ENCODE results near the gene VRK2. TPM values are rescaled to one million over a fixed set of nuclear protein-coding genes. Genes with fewer than 3 reads are reported as not detected.

VRK2 gene
- total and polyA plus RNA-seq, 10 of the 15 experiments (the other 5 are each of a cell fraction or from before 2014, with no cell fraction given) = 26.5 to 78.0 (median 57.3) TPM

- 69% methylated on average over 5 of the region's 5 CpGs for WGBS (ENCODE audit: insufficient coverage, insufficient replicate concordance, low lambda C conversion rate, missing lambda C conversion rate)
- DNase-seq (ENCODE audit: low read depth, low spot score) (no peak), ATAC-seq (peak; percentile 76), FAIRE-seq (peak; percentile 52)
- Histone ChIP-seq H3K4me3 (no peak overlapping the region), H3K4me2 (ENCODE audit: control insufficient read depth, insufficient read depth) (no peak overlapping the region), H3K27ac (ENCODE audit: control insufficient read depth, insufficient read depth) (no peak overlapping the region), H3K36me3 (ENCODE audit: control insufficient read depth in 2 of 2, insufficient read depth in 2 of 2, low read length in 1 of 2) (no peaks in the 10 kb centered on the region; a peak in 1 of 4 replicates), H4K20me1 (ENCODE audit: control insufficient read depth, insufficient read depth) (no peaks in the 10 kb centered on the region), H2AFZ (ENCODE audit: control insufficient read depth, low read depth, low read length) (no peak overlapping the region), H3K9me3 (replicated peaks; ENCODE audit: control insufficient read depth, insufficient read depth, low read length) (peaks cover 1% of the 10 kb centered on the region; the same call in 2 of the 3 replicates), H3K4me1 (ENCODE audit: control insufficient read depth, insufficient read depth, low read length) (no peaks in the 10 kb centered on the region), H3K79me2 (ENCODE audit: control insufficient read depth, insufficient read depth, low read length) (no peaks in the 10 kb centered on the region), H3K9ac (ENCODE audit: control insufficient read depth, insufficient read depth, low read length) (no peak overlapping the region), H3K27me3 (replicated peaks in 1 of 2; ENCODE audit: control insufficient read depth in 2 of 2, insufficient read depth in 2 of 2, low read length in 1 of 2) (no peaks in the 10 kb centered on the region)
- ChIA-PET RAD21 (ENCODE audit: unreplicated experiment) (no interaction called here), SMC1A (ENCODE audit: uncharacterized antibody, unreplicated experiment) (interaction anchor here (0.8 to 1.6 kb wide), 3 partner anchors 8 to 118 kb away, joined by 3 to 4 read pairs (median 3); no protein-coding TSS in a partner anchor), CTCF (interaction anchor here (1.0 to 1.4 kb wide), 2 partner anchors 16 to 30 kb away, joined by 4 read pairs; no protein-coding TSS in a partner anchor), POLR2A (interaction anchor here (0.7 kb wide), 1 partner anchor 29 kb away, joined by 7 read pairs; no protein-coding TSS in a partner anchor)
- TF ChIP-seq CBX5 (IDR thresholded peaks at IDR 0.05; ENCODE audit: low read depth) = peak; percentile 73; the same call in 1 of the 2 replicates
- no peak for TF ChIP-seq SREBF2 (IDR thresholded peaks at IDR 0.05; ENCODE audit: low read length)
- intact Hi-C loops (cut with micrococcal nuclease; ENCODE audit: unreplicated experiment) = no loop called here
- in situ Hi-C loops (cut with MboI) = no loop called here
- no TSS peak for BruUV-seq (replicated peaks)
Observed at GRCh38 chr2:58120626-58121229, 74.1 kb downstream of the VRK2 start.

- Histone ChIP-seq H3K4me3 (no peak overlapping the region), H2AFZ (ENCODE audit: control insufficient read depth, low read depth, low read length) (no peak overlapping the region), H3K27me3 (replicated peaks in 1 of 2; ENCODE audit: control insufficient read depth in 2 of 2, insufficient read depth in 2 of 2, low read length in 1 of 2) (no peaks in the 10 kb centered on the region), H3K79me2 (ENCODE audit: control insufficient read depth, insufficient read depth, low read length) (no peaks in the 10 kb centered on the region), H3K4me1 (ENCODE audit: control insufficient read depth, insufficient read depth, low read length) (no peaks in the 10 kb centered on the region), H3K36me3 (ENCODE audit: control insufficient read depth in 2 of 2, insufficient read depth in 2 of 2, low read length in 1 of 2) (no peaks in the 10 kb centered on the region; a peak in 1 of 4 replicates), H4K20me1 (ENCODE audit: control insufficient read depth, insufficient read depth) (no peaks in the 10 kb centered on the region), H3K27ac (ENCODE audit: control insufficient read depth, insufficient read depth) (no peak overlapping the region), H3K4me2 (ENCODE audit: control insufficient read depth, insufficient read depth) (no peak overlapping the region), H3K9ac (ENCODE audit: control insufficient read depth, insufficient read depth, low read length) (no peak overlapping the region), H3K9me3 (replicated peaks; ENCODE audit: control insufficient read depth, insufficient read depth, low read length) (peaks cover 1% of the 10 kb centered on the region; the same call in 2 of the 3 replicates)
- no TSS peak for BruUV-seq (replicated peaks)
- no peak for ATAC-seq
- CTCF ChIA-PET = no interaction called here
- POLR2A ChIA-PET = no interaction called here
- SMC1A ChIA-PET (ENCODE audit: uncharacterized antibody, unreplicated experiment) = no interaction called here
- in situ Hi-C loops (cut with MboI) (no loop called here), intact Hi-C loops (cut with micrococcal nuclease; ENCODE audit: unreplicated experiment) (no loop called here)
- 62% methylated on average over 3 of the region's 3 CpGs for WGBS (ENCODE audit: insufficient coverage, insufficient replicate concordance, low lambda C conversion rate, missing lambda C conversion rate)
- DNase-seq (ENCODE audit: low read depth, low spot score) = no peak
- FAIRE-seq = no peak
- TF ChIP-seq STAT3 (IDR thresholded peaks at IDR 0.05; ENCODE audit: low read depth, low read length) (no peak), POLR2A (IDR thresholded peaks at IDR 0.05; ENCODE audit: low read depth, low read length) (no peak), HDAC2 (IDR thresholded peaks at IDR 0.05) (no peak), HCFC1 (IDR thresholded peaks at IDR 0.05; ENCODE audit: low read length) (no peak)
- RAD21 ChIA-PET (ENCODE audit: unreplicated experiment) = no interaction called here
Observed at GRCh38 chr2:58122040-58122439, 75.4 kb downstream of the VRK2 start.
